Activated naive CD8-positive, alpha-beta T cell (primary cell): ENCODE results near the gene NEIL3.

Experiments used
- H3K27ac Mint-ChIP-seq: one replicate; pipeline ENCODE4 v1.8.0; 2021; ENCODE audit warnings: mixed read lengths
- H3K27me3 Mint-ChIP-seq: one replicate; pipeline ENCODE4 v1.8.0; 2021; ENCODE audit warnings: mixed read lengths
- H3K36me3 Mint-ChIP-seq: one replicate; pipeline ENCODE4 v1.8.0; 2021; ENCODE audit warnings: mixed read lengths
- H3K4me1 Mint-ChIP-seq: one replicate; pipeline ENCODE4 v1.8.0; 2021; ENCODE audit warnings: low read depth, mixed read lengths
- H3K4me3 Mint-ChIP-seq: one replicate; pipeline ENCODE4 v1.8.0; 2021; ENCODE audit warnings: mild to moderate bottlenecking, mixed read lengths
- H3K9me3 Mint-ChIP-seq: one replicate; pipeline ENCODE4 v1.8.0; 2021; ENCODE audit warnings: low read depth, mixed read lengths

Gene NEIL3

GRCh38 chr4:177309522-177310371 is at the start of gene NEIL3:
TSS of gene NEIL3 (plus strand) at chr4:177309874. CDS start at chr4:177309954, 80 bp downstream.
- Mint-ChIP-seq H3K27me3 (no peaks in the 10 kb centered on the region), H3K36me3 (no peaks in the 10 kb centered on the region)

GRCh38 chr4:177263818-177264217 is 45.9 kb upstream of the NEIL3 start:
- H3K4me1 Mint-ChIP-seq: no peaks in the 10 kb centered on the region
- H3K36me3 Mint-ChIP-seq: no peaks in the 10 kb centered on the region
- H3K9me3 Mint-ChIP-seq: no peaks in the 10 kb centered on the region
- no peak overlapping the region for H3K4me3 Mint-ChIP-seq
- H3K27ac Mint-ChIP-seq: no peak overlapping the region
- H3K27me3 Mint-ChIP-seq: peaks cover 1% of the 10 kb centered on the region

More at GRCh38 chr4:177309522-177310371, at the start of gene NEIL3:
- peak within 1 kb of the TSS; percentile 86 for H3K4me3 Mint-ChIP-seq
- peaks cover 14% of the 10 kb centered on the region for H3K4me1 Mint-ChIP-seq
- H3K27ac Mint-ChIP-seq: peak within 1 kb of the TSS; percentile 67
- no peaks in the 10 kb centered on the region for H3K9me3 Mint-ChIP-seq

GRCh38 chr4:177264788-177265422 is 44.8 kb upstream of the NEIL3 start:
- no peaks in the 10 kb centered on the region for H3K9me3 Mint-ChIP-seq
- peaks cover 1% of the 10 kb centered on the region for H3K27me3 Mint-ChIP-seq
- no peaks in the 10 kb centered on the region for H3K36me3 Mint-ChIP-seq
- no peak overlapping the region for H3K4me3 Mint-ChIP-seq
- H3K27ac Mint-ChIP-seq: no peak overlapping the region
- H3K4me1 Mint-ChIP-seq: no peaks in the 10 kb centered on the region

- Mint-ChIP-seq H3K9me3 (no peaks in the 10 kb centered on the region), H3K4me1 (no peaks in the 10 kb centered on the region), H3K4me3 (no peak overlapping the region), H3K36me3 (no peaks in the 10 kb centered on the region), H3K27ac (no peak overlapping the region), H3K27me3 (peaks cover 1% of the 10 kb centered on the region)
These were observed 43.9 kb upstream of the NEIL3 start for GRCh38 chr4:177265729-177266128.

GRCh38 chr4:177266506-177266905 is 43.2 kb upstream of the NEIL3 start:
- H3K4me1 Mint-ChIP-seq: no peaks in the 10 kb centered on the region
- H3K9me3 Mint-ChIP-seq: no peaks in the 10 kb centered on the region
- peaks cover 1% of the 10 kb centered on the region for H3K27me3 Mint-ChIP-seq
- no peak overlapping the region for H3K4me3 Mint-ChIP-seq
- H3K36me3 Mint-ChIP-seq: no peaks in the 10 kb centered on the region
- no peak overlapping the region for H3K27ac Mint-ChIP-seq

- no peak overlapping the region for H3K27ac Mint-ChIP-seq
These were observed 41.8 kb upstream of the NEIL3 start for GRCh38 chr4:177267911-177268310.

GRCh38 chr4:177271091-177271490 is 38.6 kb upstream of the NEIL3 start:
- no peaks in the 10 kb centered on the region for H3K27me3 Mint-ChIP-seq
- H3K36me3 Mint-ChIP-seq: no peaks in the 10 kb centered on the region
- H3K9me3 Mint-ChIP-seq: no peaks in the 10 kb centered on the region
- no peak overlapping the region for H3K27ac Mint-ChIP-seq
- no peak overlapping the region for H3K4me3 Mint-ChIP-seq
- H3K4me1 Mint-ChIP-seq: no peaks in the 10 kb centered on the region

More at GRCh38 chr4:177267911-177268310, 41.8 kb upstream of the NEIL3 start:
- Mint-ChIP-seq H3K9me3 (no peaks in the 10 kb centered on the region), H3K4me1 (no peaks in the 10 kb centered on the region), H3K4me3 (no peak overlapping the region), H3K36me3 (no peaks in the 10 kb centered on the region), H3K27me3 (peaks cover 1% of the 10 kb centered on the region)

GRCh38 chr4:177271915-177272766 is 37.5 kb upstream of the NEIL3 start:
- H3K4me3 Mint-ChIP-seq: no peak overlapping the region

GRCh38 chr4:177275999-177276398 is 33.7 kb upstream of the NEIL3 start:
- Mint-ChIP-seq H3K27ac (no peak overlapping the region), H3K4me1 (no peaks in the 10 kb centered on the region), H3K36me3 (no peaks in the 10 kb centered on the region), H3K4me3 (no peak overlapping the region), H3K9me3 (no peaks in the 10 kb centered on the region), H3K27me3 (no peaks in the 10 kb centered on the region)

More at GRCh38 chr4:177271915-177272766, 37.5 kb upstream of the NEIL3 start:
- Mint-ChIP-seq H3K9me3 (no peaks in the 10 kb centered on the region), H3K27me3 (no peaks in the 10 kb centered on the region), H3K36me3 (no peaks in the 10 kb centered on the region), H3K27ac (no peak overlapping the region), H3K4me1 (no peaks in the 10 kb centered on the region)

GRCh38 chr4:177281351-177281909 is 28.2 kb upstream of the NEIL3 start:
- no peaks in the 10 kb centered on the region for H3K4me1 Mint-ChIP-seq
- H3K9me3 Mint-ChIP-seq: no peaks in the 10 kb centered on the region
- no peaks in the 10 kb centered on the region for H3K36me3 Mint-ChIP-seq
- H3K27ac Mint-ChIP-seq: no peak overlapping the region
- H3K4me3 Mint-ChIP-seq: no peak overlapping the region
- H3K27me3 Mint-ChIP-seq: no peaks in the 10 kb centered on the region

GRCh38 chr4:177282284-177282835 is 27.3 kb upstream of the NEIL3 start:
- Mint-ChIP-seq H3K4me3 (no peak overlapping the region), H3K9me3 (no peaks in the 10 kb centered on the region), H3K36me3 (no peaks in the 10 kb centered on the region), H3K4me1 (no peaks in the 10 kb centered on the region), H3K27me3 (no peaks in the 10 kb centered on the region), H3K27ac (no peak overlapping the region)

- no peaks in the 10 kb centered on the region for H3K4me1 Mint-ChIP-seq
- H3K27ac Mint-ChIP-seq: no peak overlapping the region
- H3K9me3 Mint-ChIP-seq: no peaks in the 10 kb centered on the region
These were observed 26.5 kb upstream of the NEIL3 start for GRCh38 chr4:177283167-177283566.

GRCh38 chr4:177285953-177286352 is 23.7 kb upstream of the NEIL3 start:
- H3K27me3 Mint-ChIP-seq: no peaks in the 10 kb centered on the region

More at GRCh38 chr4:177283167-177283566, 26.5 kb upstream of the NEIL3 start:
- Mint-ChIP-seq H3K27me3 (no peaks in the 10 kb centered on the region), H3K4me3 (no peak overlapping the region), H3K36me3 (no peaks in the 10 kb centered on the region)

GRCh38 chr4:177287255-177287654 is 22.4 kb upstream of the NEIL3 start:
- H3K4me1 Mint-ChIP-seq: no peaks in the 10 kb centered on the region
- H3K9me3 Mint-ChIP-seq: no peaks in the 10 kb centered on the region
- H3K4me3 Mint-ChIP-seq: no peak overlapping the region
- H3K36me3 Mint-ChIP-seq: no peaks in the 10 kb centered on the region
- no peak overlapping the region for H3K27ac Mint-ChIP-seq
- no peaks in the 10 kb centered on the region for H3K27me3 Mint-ChIP-seq

More at GRCh38 chr4:177285953-177286352, 23.7 kb upstream of the NEIL3 start:
- no peaks in the 10 kb centered on the region for H3K9me3 Mint-ChIP-seq
- no peak overlapping the region for H3K27ac Mint-ChIP-seq
- H3K4me1 Mint-ChIP-seq: no peaks in the 10 kb centered on the region
- H3K4me3 Mint-ChIP-seq: no peak overlapping the region
- no peaks in the 10 kb centered on the region for H3K36me3 Mint-ChIP-seq
